ENCODE results near the gene TSPAN10. TPM values are rescaled to one million over a fixed set of nuclear protein-coding genes. Genes with fewer than 3 reads are reported as not detected.

Gene TSPAN10
- total and polyA plus RNA-seq, 9 of the 15 experiments (the other 6 are each of a cell fraction or from before 2014, with no cell fraction given), result 0.05 to 0.31 (median 0.13) TPM; not detected in 1

DNA sequence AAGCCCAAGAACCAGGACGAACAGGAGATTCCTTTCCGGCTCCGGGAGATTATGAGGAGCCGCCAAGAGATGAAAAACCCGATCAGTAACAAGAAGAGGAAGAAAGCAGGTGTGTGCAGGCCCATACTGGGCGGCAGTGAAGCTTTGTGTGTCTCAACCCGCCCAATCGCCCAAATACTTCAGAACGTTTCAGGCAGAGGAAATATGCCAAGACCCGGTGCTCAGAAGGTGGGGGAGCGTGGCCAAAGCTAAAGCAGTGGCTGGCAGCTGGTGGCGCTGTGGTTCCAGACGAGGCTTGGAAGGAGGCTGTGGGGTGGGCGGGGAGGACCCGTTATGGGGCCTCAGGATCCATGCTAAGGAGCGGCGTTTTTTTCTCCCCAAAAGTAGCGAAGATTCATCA is 30.8 kb downstream of the TSPAN10 start (continued):
- TF ChIP-seq, protein P1, sequence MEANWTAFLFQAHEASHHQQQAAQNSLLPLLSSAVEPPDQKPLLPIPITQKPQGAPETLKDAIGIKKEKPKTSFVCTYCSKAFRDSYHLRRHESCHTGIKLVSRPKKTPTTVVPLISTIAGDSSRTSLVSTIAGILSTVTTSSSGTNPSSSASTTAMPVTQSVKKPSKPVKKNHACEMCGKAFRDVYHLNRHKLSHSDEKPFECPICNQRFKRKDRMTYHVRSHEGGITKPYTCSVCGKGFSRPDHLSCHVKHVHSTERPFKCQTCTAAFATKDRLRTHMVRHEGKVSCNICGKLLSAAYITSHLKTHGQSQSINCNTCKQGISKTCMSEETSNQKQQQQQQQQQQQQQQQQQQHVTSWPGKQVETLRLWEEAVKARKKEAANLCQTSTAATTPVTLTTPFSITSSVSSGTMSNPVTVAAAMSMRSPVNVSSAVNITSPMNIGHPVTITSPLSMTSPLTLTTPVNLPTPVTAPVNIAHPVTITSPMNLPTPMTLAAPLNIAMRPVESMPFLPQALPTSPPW (CRISPR knock-in tag; IDR thresholded peaks at IDR 0.05), result peak; percentile 28; the same call in 1 of the 2 replicates
- TF ChIP-seq, protein P2, sequence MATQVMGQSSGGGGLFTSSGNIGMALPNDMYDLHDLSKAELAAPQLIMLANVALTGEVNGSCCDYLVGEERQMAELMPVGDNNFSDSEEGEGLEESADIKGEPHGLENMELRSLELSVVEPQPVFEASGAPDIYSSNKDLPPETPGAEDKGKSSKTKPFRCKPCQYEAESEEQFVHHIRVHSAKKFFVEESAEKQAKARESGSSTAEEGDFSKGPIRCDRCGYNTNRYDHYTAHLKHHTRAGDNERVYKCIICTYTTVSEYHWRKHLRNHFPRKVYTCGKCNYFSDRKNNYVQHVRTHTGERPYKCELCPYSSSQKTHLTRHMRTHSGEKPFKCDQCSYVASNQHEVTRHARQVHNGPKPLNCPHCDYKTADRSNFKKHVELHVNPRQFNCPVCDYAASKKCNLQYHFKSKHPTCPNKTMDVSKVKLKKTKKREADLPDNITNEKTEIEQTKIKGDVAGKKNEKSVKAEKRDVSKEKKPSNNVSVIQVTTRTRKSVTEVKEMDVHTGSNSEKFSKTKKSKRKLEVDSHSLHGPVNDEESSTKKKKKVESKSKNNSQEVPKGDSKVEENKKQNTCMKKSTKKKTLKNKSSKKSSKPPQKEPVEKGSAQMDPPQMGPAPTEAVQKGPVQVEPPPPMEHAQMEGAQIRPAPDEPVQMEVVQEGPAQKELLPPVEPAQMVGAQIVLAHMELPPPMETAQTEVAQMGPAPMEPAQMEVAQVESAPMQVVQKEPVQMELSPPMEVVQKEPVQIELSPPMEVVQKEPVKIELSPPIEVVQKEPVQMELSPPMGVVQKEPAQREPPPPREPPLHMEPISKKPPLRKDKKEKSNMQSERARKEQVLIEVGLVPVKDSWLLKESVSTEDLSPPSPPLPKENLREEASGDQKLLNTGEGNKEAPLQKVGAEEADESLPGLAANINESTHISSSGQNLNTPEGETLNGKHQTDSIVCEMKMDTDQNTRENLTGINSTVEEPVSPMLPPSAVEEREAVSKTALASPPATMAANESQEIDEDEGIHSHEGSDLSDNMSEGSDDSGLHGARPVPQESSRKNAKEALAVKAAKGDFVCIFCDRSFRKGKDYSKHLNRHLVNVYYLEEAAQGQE (IDR thresholded peaks at IDR 0.05; ENCODE audit: borderline replicate concordance), result peak; percentile 12; the same call in 1 of the 2 replicates
- TF ChIP-seq, protein P2 (CRISPR knock-in tag; IDR thresholded peaks at IDR 0.05; ENCODE audit: low read depth), result no peak
- TF ChIP-seq JUN (IDR thresholded peaks at IDR 0.05; ENCODE audit: borderline replicate concordance, low read depth, low read length), result no peak
- TF ChIP-seq JUN (CRISPR knock-in tag; IDR thresholded peaks at IDR 0.05; ENCODE audit: borderline replicate concordance), result no peak
- TF ChIP-seq ZNF561 (CRISPR knock-in tag; conservative IDR thresholded peaks at IDR 0.05), result no peak
- TF ChIP-seq, protein P3, sequence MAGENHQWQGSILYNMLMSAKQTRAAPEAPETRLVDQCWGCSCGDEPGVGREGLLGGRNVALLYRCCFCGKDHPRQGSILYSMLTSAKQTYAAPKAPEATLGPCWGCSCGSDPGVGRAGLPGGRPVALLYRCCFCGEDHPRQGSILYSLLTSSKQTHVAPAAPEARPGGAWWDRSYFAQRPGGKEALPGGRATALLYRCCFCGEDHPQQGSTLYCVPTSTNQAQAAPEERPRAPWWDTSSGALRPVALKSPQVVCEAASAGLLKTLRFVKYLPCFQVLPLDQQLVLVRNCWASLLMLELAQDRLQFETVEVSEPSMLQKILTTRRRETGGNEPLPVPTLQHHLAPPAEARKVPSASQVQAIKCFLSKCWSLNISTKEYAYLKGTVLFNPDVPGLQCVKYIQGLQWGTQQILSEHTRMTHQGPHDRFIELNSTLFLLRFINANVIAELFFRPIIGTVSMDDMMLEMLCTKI (IDR thresholded peaks at IDR 0.05; ENCODE audit: partially characterized antibody), result no peak
- no peak for TF ChIP-seq ELF2 (CRISPR knock-in tag; IDR thresholded peaks at IDR 0.05)
- TF ChIP-seq ZNF507 (tag; conservative IDR thresholded peaks at IDR 0.05), result no peak
- TF ChIP-seq, protein P4, sequence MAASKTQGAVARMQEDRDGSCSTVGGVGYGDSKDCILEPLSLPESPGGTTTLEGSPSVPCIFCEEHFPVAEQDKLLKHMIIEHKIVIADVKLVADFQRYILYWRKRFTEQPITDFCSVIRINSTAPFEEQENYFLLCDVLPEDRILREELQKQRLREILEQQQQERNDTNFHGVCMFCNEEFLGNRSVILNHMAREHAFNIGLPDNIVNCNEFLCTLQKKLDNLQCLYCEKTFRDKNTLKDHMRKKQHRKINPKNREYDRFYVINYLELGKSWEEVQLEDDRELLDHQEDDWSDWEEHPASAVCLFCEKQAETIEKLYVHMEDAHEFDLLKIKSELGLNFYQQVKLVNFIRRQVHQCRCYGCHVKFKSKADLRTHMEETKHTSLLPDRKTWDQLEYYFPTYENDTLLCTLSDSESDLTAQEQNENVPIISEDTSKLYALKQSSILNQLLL (CRISPR knock-in tag; IDR thresholded peaks at IDR 0.05; ENCODE audit: borderline replicate concordance), result no peak
- TF ChIP-seq MEF2D (tag; conservative IDR thresholded peaks at IDR 0.05; ENCODE audit: low read depth), result no peak
- TF ChIP-seq NCOA2 (IDR thresholded peaks at IDR 0.05; ENCODE audit: partially characterized antibody in 2 of 2), result no peak
- TF ChIP-seq CHD1 (IDR thresholded peaks at IDR 0.05; ENCODE audit: low read length), result no peak
- TF ChIP-seq CTBP1 (IDR thresholded peaks at IDR 0.05; ENCODE audit: borderline replicate concordance), result no peak
- no peak for TF ChIP-seq GTF2A2 (tag; IDR thresholded peaks at IDR 0.05)
- TF ChIP-seq CBX3 (IDR thresholded peaks at IDR 0.05; ENCODE audit: borderline replicate concordance in 1 of 2, low read length in 2 of 2), result no peak
- no peak for TF ChIP-seq ZNF184 (CRISPR knock-in tag; IDR thresholded peaks at IDR 0.05)
